GM19099 (cell line): Measurements from ENCODE around the gene POU3F1.
A peak's percentile ranks its signal among the peaks of the same experiment; 100 is the strongest.

Experiments used
- POLR2A ChIP-seq: IDR thresholded peaks from 3 replicates; pipeline ENCODE4 v1.6.1; 2011; ENCODE audit warnings: low read depth; ENCODE audit not compliant: insufficient read length; ENCODE audit errors: extremely low read depth

POU3F1 gene

GRCh38 chr1:38046333-38046883 is at the start of gene POU3F1:
TSS of gene POU3F1 (minus strand) at chr1:38046793. CDS start at chr1:38046743, 50 bp downstream.
- peak; percentile 78 for TF ChIP-seq POLR2A

- no peak for TF ChIP-seq POLR2A
These were observed 48.9 kb upstream of the POU3F1 start for GRCh38 chr1:38095454-38095931.

GRCh38 chr1:38094711-38095290 is 48.2 kb upstream of the POU3F1 start:
- TF ChIP-seq POLR2A = no peak

- peak; percentile 41 for TF ChIP-seq POLR2A
These were observed 47.3 kb upstream of the POU3F1 start for GRCh38 chr1:38093569-38094520.

GRCh38 chr1:38092256-38092655 is 45.7 kb upstream of the POU3F1 start:
- no peak for TF ChIP-seq POLR2A

- no peak for TF ChIP-seq POLR2A
These were observed 44.2 kb upstream of the POU3F1 start for GRCh38 chr1:38090796-38091195.

- TF ChIP-seq POLR2A = no peak
These were observed 43.2 kb upstream of the POU3F1 start for GRCh38 chr1:38089712-38090360.

GRCh38 chr1:38088791-38089190 is 42.2 kb upstream of the POU3F1 start:
- no peak for TF ChIP-seq POLR2A

- no peak for TF ChIP-seq POLR2A
These were observed 41.8 kb upstream of the POU3F1 start for GRCh38 chr1:38088366-38088765.

GRCh38 chr1:38087676-38088075 is 41.1 kb upstream of the POU3F1 start:
- no peak for TF ChIP-seq POLR2A

- no peak for TF ChIP-seq POLR2A
These were observed 39.2 kb upstream of the POU3F1 start for GRCh38 chr1:38085666-38086330.

- TF ChIP-seq POLR2A = no peak
These were observed 38.1 kb upstream of the POU3F1 start for GRCh38 chr1:38084700-38085099.

- no peak for TF ChIP-seq POLR2A
These were observed 37.5 kb upstream of the POU3F1 start for GRCh38 chr1:38084113-38084512.

- no peak for TF ChIP-seq POLR2A
These were observed 36.9 kb upstream of the POU3F1 start for GRCh38 chr1:38083541-38083940.
